ENCODE data around the gene CD52. TPM values are rescaled to one million over a fixed set of nuclear protein-coding genes. Genes with fewer than 3 reads are reported as not detected.

The CD52 gene
- total RNA-seq, 6 donors from 2014 or later, result 74.4 to 437 (median 172) TPM

DNA sequence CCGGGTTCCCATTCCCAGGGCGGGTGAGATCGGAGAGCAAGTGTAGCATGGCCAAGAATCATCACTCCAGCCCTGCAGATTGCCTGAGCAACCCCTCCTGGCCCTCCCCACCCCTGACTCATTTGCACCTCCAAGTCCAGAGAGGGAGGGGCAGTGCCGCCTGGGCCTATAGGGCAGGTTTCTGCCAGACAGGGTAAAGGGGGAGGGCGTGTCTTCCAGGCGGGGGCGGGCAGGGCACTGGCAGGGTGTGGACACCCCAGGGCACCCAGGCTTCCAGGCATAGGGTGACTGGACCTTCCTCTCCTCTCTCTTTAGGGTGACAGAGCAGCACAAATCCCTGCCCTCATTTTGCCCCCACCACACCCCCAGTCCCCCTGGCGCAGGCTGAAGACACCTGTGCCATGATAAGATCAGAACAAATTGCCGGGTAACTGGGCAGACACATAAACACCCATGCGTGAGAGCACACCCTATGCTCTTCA, 39.4 kb downstream of the CD52 start:
- WGBS, 2 donors, result 70 to 74% methylated on average over 7 to 10 of the region's 10 CpGs
- Histone ChIP-seq H3K36me3 (no peaks in the 10 kb centered on the region), H3K4me3 (no peak overlapping the region), H3K27ac (no peak overlapping the region), H3K9me3 (no peaks in the 10 kb centered on the region), H3K27me3 (peaks cover 0 to 22% (median 12%) of the 10 kb centered on the region in 4 donors), H3K4me1 (peaks cover 11 to 13% (median 11%) of the 10 kb centered on the region in 4 donors)
- peak in 1 of 2 donors; percentile 38 for DNase-seq
- no peak for ATAC-seq (ENCODE audit: low FRiP score in 2 of 2)
- TF ChIP-seq POLR2AphosphoS5 (IDR thresholded peaks at IDR 0.05) (no peak), POLR2A (IDR thresholded peaks at IDR 0.05) (no peak), EP300 (IDR thresholded peaks at IDR 0.05) (no peak)
- TF ChIP-seq, protein P1, sequence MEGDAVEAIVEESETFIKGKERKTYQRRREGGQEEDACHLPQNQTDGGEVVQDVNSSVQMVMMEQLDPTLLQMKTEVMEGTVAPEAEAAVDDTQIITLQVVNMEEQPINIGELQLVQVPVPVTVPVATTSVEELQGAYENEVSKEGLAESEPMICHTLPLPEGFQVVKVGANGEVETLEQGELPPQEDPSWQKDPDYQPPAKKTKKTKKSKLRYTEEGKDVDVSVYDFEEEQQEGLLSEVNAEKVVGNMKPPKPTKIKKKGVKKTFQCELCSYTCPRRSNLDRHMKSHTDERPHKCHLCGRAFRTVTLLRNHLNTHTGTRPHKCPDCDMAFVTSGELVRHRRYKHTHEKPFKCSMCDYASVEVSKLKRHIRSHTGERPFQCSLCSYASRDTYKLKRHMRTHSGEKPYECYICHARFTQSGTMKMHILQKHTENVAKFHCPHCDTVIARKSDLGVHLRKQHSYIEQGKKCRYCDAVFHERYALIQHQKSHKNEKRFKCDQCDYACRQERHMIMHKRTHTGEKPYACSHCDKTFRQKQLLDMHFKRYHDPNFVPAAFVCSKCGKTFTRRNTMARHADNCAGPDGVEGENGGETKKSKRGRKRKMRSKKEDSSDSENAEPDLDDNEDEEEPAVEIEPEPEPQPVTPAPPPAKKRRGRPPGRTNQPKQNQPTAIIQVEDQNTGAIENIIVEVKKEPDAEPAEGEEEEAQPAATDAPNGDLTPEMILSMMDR (IDR thresholded peaks at IDR 0.05), result no peak

DNA sequence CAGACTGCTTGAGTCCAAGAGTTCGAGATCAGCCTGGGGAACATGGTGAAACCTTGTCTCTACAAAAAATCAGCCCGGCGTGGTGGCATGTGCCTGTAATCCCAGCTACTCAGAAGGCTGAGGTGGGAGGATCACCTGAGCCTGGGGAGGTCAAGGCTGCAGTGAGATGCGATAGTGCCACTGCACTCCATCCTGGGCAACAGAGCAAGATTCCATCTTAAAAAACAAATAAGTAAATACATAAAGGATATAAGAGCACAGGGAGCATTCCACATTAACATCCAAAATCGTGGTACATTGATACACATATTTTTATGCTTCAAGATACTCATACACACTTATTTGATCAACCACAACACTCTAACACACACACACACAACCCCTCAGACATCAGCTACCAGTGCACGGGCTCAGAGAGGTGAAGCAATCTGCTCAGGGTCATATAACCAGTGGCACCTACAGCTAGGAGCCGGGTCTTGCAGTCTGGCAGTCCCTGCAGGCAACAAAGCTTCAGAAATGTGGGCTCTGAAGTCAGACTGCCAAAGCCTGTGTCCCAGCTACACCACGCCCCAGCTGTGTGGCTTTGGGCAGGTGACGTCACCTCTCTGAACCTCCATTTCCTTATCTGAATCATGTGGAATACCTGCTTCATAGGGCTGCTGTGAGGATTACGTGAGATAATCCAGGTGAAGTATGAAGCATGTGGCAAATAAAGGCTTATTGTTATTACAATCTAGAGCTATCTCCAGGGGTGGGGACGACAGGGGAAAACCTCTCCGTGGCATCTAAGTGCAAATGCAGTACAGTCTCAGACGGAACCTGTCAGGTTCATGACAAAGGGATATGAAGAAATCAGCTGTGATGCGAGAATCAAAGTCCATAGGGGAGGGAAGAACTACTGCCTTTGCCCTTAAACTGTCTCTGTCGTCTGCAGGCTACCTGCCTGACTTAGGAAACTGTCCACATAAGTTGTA, 40.9 kb downstream of the CD52 start:
- Histone ChIP-seq H3K27me3 (peaks cover 0 to 22% (median 12%) of the 10 kb centered on the region in 4 donors), H3K4me3 (no peak overlapping the region), H3K27ac (no peak overlapping the region), H3K9me3 (no peaks in the 10 kb centered on the region), H3K36me3 (no peaks in the 10 kb centered on the region), H3K4me1 (peaks cover 11 to 13% (median 12%) of the 10 kb centered on the region in 4 donors)
- 57 to 59% methylated on average over 15 of the region's 15 CpGs for WGBS, 2 donors
- DNase-seq (no peak), ATAC-seq (ENCODE audit: low FRiP score in 2 of 2) (no peak)
- TF ChIP-seq EP300 (IDR thresholded peaks at IDR 0.05) (no peak), POLR2AphosphoS5 (IDR thresholded peaks at IDR 0.05) (no peak), POLR2A (IDR thresholded peaks at IDR 0.05) (no peak)
- TF ChIP-seq, protein P1 (IDR thresholded peaks at IDR 0.05), result no peak

DNA sequence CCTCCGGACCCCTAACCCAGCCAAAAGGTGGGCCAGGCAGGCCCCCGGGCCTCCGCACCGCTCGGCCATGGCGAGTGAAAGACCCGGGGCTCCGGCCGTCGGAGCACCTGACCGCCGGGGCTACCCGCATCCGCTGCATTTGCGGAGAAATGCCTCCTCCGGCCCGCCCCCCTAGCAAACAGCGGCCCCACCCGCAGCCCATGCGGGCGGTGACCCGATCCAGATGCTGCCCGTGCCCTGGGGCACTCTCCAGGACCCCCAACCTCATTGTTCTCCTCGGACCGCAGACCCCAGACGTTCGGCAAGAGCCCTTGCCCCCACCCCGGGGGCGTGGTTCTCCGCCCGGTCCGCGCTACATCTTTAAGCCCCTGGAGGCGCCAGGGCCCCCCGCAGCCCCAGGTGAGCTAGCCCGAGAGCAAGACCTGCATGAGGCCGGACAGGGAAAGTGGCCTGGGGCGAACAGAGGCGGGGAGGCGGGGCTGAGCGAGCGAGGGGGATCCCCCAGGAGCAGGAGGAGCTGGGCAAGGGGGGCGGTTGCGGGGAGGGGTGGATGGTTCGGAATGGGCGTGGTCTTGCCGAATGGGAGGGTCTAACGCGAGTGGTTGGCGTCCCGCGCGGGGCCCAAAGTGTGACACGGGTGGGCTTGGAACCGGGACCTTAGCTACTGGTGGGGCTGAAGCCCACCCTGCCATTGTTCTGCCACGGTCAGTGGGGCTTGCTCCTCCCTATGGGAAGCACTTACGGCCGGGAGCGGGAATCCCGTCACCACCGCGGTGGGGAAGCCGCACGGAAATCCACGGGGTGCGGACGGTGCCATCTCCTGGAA, 42.4 kb downstream of the CD52 start:
- H3K27ac ChIP-seq, result peak overlapping the region in 1 of 4 donors; percentile 21

More for the DNA sequence above, 42.4 kb downstream of the CD52 start:
- WGBS, 2 donors, result 0 to 5% methylated on average over 23 to 55 of the region's 67 CpGs
- ATAC-seq (ENCODE audit: low FRiP score in 2 of 2) (no peak), DNase-seq (peak in 1 of 2 donors; percentile 83)
- Histone ChIP-seq H3K36me3 (no peaks in the 10 kb centered on the region), H3K9me3 (no peaks in the 10 kb centered on the region), H3K4me1 (peaks cover 10 to 18% (median 11%) of the 10 kb centered on the region in 4 donors), H3K4me3 (peak overlapping the region in 3 of 4 donors; percentile 0 to 36 (median 22)), H3K27me3 (peaks cover 0 to 22% (median 12%) of the 10 kb centered on the region in 4 donors)
- TF ChIP-seq POLR2AphosphoS5 (IDR thresholded peaks at IDR 0.05), result no peak
- no peak for TF ChIP-seq POLR2A (IDR thresholded peaks at IDR 0.05)
- no peak for TF ChIP-seq EP300 (IDR thresholded peaks at IDR 0.05)
- TF ChIP-seq, protein P1 (IDR thresholded peaks at IDR 0.05), result no peak

Data from upper lobe of left lung (tissue), 6 donors.